Endodermal cell (in vitro differentiated cells): ENCODE measurements around the gene TSC1. TPM values are rescaled to one million over a fixed set of nuclear protein-coding genes. Genes with fewer than 3 reads are reported as not detected.

Experiments used
- DNase-seq: peaks from one replicate; pipeline ENCODE4 v3.0.0-alpha.2; 2017
- H3K27ac ChIP-seq: 2 replicates; pipeline ENCODE4 v1.5.1; 2013; ENCODE audit warnings: mild to moderate bottlenecking, low read depth, low read length, moderate library complexity
- H3K27me3 ChIP-seq: 2 replicates; pipeline ENCODE4 v1.6.1; 2013; ENCODE audit warnings: mild to moderate bottlenecking, low read length, moderate library complexity; ENCODE audit not compliant: insufficient read depth, control insufficient read depth, poor library complexity, severe bottlenecking
- H3K36me3 ChIP-seq: 2 replicates; pipeline ENCODE4 v1.7.0; 2013; ENCODE audit warnings: mild to moderate bottlenecking, low read length, moderate library complexity; ENCODE audit not compliant: control insufficient read depth, insufficient read depth
- H3K4me1 ChIP-seq: one replicate; pipeline ENCODE4 v1.7.0; 2013; ENCODE audit warnings: low read length; ENCODE audit not compliant: control insufficient read depth, insufficient read depth
- H3K4me3 ChIP-seq: 2 replicates; pipeline ENCODE4 v1.5.1; 2013; ENCODE audit warnings: mild to moderate bottlenecking, low read length, moderate library complexity
- H3K9ac ChIP-seq: 2 replicates; pipeline ENCODE4 v1.6.1; 2013; ENCODE audit warnings: mild to moderate bottlenecking, low read length, moderate library complexity; ENCODE audit not compliant: poor library complexity, severe bottlenecking; ENCODE audit errors: extremely low read depth
- H3K9me3 ChIP-seq: 2 replicates; pipeline ENCODE4 v1.6.1; 2013; ENCODE audit warnings: mild to moderate bottlenecking, low read length, moderate library complexity; ENCODE audit not compliant: control insufficient read depth
- H3K27ac Mint-ChIP-seq: 2 replicates; pipeline ENCODE4 v1.8.0; 2020; ENCODE audit warnings: mixed read lengths
- H3K27me3 Mint-ChIP-seq: 2 replicates; pipeline ENCODE4 v1.8.0; 2021; ENCODE audit warnings: mild to moderate bottlenecking, mixed read lengths; ENCODE audit not compliant: insufficient read depth
- H3K36me3 Mint-ChIP-seq: 2 replicates; pipeline ENCODE4 v1.8.0; 2020; ENCODE audit warnings: low read depth, mixed read lengths
- H3K4me1 Mint-ChIP-seq: 2 replicates; pipeline ENCODE4 v1.8.0; 2020; ENCODE audit warnings: mixed read lengths
- H3K4me3 Mint-ChIP-seq: 2 replicates; pipeline ENCODE4 v1.8.0; 2020; ENCODE audit warnings: mild to moderate bottlenecking, moderate library complexity, mixed read lengths
- H3K9me3 Mint-ChIP-seq: 2 replicates; pipeline ENCODE4 v1.8.0; 2020; ENCODE audit warnings: mild to moderate bottlenecking, mixed read lengths
- WGBS, 2 experiments: methylation state at CpG; one replicate each; pipeline versions ENCODE4 v1.1.5 to v1.1.7; 2013; ENCODE audit warnings: missing lambda C conversion rate in 2 of 2, mixed read lengths in 1 of 2; ENCODE audit not compliant: insufficient coverage in 1 of 2, insufficient read length in 1 of 2; 5-methylcytosine and 5-hydroxymethylcytosine counted together
- total RNA-seq, 2 donors: library from RNA; stranded (reverse); fragmentation: NEBNext Ultra II Directional in 1 of 2; extraction: Animal tissue kit (Norgen Biotek cat#: 25700) in 1 of 2; gene quantifications; 2 replicates in 1 of 2; 3 replicates in 1 of 2; pipeline ENCODE4 v1.2.1, GENCODE V29; 2021
- TF ChIP-seq, protein P1 (sequence below): fragments of 200-600 bp; sonication (generic); conservative IDR thresholded peaks from 2 replicates; pipeline ENCODE4 v1.5.0; 2021; ENCODE audit warnings: antibody characterized with exemption, mild to moderate bottlenecking

The TSC1 gene
- total RNA-seq, 2 donors from 2014 or later: 67.8 to 72.9 TPM

DNA sequence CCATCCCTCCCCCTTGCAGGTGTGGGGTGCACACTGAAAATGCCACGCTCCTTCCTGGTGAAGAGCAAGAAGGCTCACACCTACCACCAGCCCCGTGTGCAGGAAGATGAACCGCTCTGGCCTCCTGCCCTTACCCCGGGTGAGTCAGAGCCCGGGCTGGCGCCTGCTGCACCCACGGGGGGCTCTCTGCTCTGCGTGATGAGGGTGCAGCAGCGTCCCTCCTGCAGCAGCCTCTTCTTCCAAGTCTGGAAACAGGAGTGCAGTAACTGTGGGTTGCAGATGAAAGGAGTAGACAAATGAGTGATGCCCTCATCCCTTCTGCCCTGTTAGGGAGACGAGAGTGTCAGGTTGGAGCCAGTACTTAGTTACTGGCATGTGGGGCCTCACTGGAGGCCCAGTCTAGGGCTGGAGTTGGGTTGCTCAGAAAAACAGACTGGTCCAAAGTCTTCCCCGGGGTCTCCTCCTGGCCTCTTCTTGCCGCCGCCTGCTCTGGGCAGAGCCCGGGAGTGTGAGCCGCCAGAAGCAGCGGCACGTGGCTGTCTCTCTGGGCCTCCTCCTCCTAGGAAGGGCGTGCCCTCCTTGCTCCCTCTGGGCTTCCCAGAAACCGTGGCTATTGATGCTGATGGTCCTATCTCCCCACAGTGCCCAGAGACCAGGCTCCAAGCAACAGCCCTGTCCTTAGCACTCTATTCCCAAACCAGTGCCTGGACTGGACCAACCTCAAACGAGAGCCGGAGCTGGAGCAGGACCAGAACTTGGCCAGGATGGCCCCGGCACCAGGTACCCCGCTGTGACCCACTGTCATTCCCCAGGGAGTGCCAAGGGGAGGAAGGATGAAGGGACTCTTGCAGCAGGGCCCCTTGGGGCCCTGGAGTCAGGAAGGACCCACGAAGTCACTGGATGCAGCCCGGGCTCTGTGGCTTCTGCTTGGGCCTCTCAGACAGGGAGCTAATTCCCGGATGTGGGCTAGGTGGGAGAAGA, 42.5 kb upstream of the TSC1 start:
- Mint-ChIP-seq H3K4me1 (peaks cover 6% of the 10 kb centered on the region), H3K9me3 (peaks cover 2% of the 10 kb centered on the region), H3K27me3 (no peaks in the 10 kb centered on the region), H3K36me3 (no peaks in the 10 kb centered on the region), H3K4me3 (no peak overlapping the region), H3K27ac (no peak overlapping the region)
- DNase-seq: no peak
- peaks cover 7% of the 10 kb centered on the region for H3K4me1 ChIP-seq
- no peaks in the 10 kb centered on the region for H3K27me3 ChIP-seq
- TF ChIP-seq, protein P1, sequence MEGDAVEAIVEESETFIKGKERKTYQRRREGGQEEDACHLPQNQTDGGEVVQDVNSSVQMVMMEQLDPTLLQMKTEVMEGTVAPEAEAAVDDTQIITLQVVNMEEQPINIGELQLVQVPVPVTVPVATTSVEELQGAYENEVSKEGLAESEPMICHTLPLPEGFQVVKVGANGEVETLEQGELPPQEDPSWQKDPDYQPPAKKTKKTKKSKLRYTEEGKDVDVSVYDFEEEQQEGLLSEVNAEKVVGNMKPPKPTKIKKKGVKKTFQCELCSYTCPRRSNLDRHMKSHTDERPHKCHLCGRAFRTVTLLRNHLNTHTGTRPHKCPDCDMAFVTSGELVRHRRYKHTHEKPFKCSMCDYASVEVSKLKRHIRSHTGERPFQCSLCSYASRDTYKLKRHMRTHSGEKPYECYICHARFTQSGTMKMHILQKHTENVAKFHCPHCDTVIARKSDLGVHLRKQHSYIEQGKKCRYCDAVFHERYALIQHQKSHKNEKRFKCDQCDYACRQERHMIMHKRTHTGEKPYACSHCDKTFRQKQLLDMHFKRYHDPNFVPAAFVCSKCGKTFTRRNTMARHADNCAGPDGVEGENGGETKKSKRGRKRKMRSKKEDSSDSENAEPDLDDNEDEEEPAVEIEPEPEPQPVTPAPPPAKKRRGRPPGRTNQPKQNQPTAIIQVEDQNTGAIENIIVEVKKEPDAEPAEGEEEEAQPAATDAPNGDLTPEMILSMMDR: no peak
- no peak overlapping the region for H3K4me3 ChIP-seq
- no peak overlapping the region for H3K9ac ChIP-seq
- H3K9me3 ChIP-seq: no peaks in the 10 kb centered on the region
- no peaks in the 10 kb centered on the region for H3K36me3 ChIP-seq
- H3K27ac ChIP-seq: no peak overlapping the region
- 88 to 89% methylated on average over 22 to 26 of the region's 26 CpGs for WGBS, 2 experiments

GRCh38 chr9:132986114-132986513, 41.7 kb upstream of the TSC1 start:
- WGBS, 2 experiments: 88 to 96% methylated on average over 11 to 13 of the region's 13 CpGs
- Mint-ChIP-seq H3K4me1 (peaks cover 2% of the 10 kb centered on the region), H3K9me3 (peaks cover 2% of the 10 kb centered on the region), H3K36me3 (no peaks in the 10 kb centered on the region), H3K27me3 (no peaks in the 10 kb centered on the region), H3K4me3 (no peak overlapping the region), H3K27ac (no peak overlapping the region)
- Histone ChIP-seq H3K27me3 (no peaks in the 10 kb centered on the region), H3K9ac (no peak overlapping the region), H3K9me3 (no peaks in the 10 kb centered on the region), H3K4me3 (no peak overlapping the region), H3K36me3 (no peaks in the 10 kb centered on the region), H3K27ac (no peak overlapping the region), H3K4me1 (no peaks in the 10 kb centered on the region)
- TF ChIP-seq, protein P1: no peak
- no peak for DNase-seq

- Mint-ChIP-seq H3K27me3 (no peaks in the 10 kb centered on the region), H3K36me3 (no peaks in the 10 kb centered on the region), H3K4me3 (no peak overlapping the region), H3K27ac (no peak overlapping the region), H3K4me1 (peaks cover 3% of the 10 kb centered on the region), H3K9me3 (peaks cover 2% of the 10 kb centered on the region)
- no peak overlapping the region for H3K27ac ChIP-seq
- H3K36me3 ChIP-seq: no peaks in the 10 kb centered on the region
- no peaks in the 10 kb centered on the region for H3K9me3 ChIP-seq
- DNase-seq: no peak
- no peaks in the 10 kb centered on the region for H3K4me1 ChIP-seq
- no peak overlapping the region for H3K4me3 ChIP-seq
- peaks cover under 1% of the 10 kb centered on the region for H3K27me3 ChIP-seq
- TF ChIP-seq, protein P1: no peak
- H3K9ac ChIP-seq: no peak overlapping the region
- WGBS, 2 experiments: 90 to 97% methylated on average over 8 of the region's 8 CpGs
These were observed 41.1 kb upstream of the TSC1 start for GRCh38 chr9:132985489-132985888.
